ENCODE measurements around the gene LRRC72. TPM values are rescaled to one million over a fixed set of nuclear protein-coding genes. Genes with fewer than 3 reads are reported as not detected.

Gene LRRC72
- total and polyA plus RNA-seq, 8 donors = not detected

- DNase-seq (no peak), ATAC-seq (no peak), FAIRE-seq (no peak)
- Histone ChIP-seq H3K4me3 (no peak overlapping the region), H3K9me3 (no peaks in the 10 kb centered on the region), H3K36me3 (no peaks in the 10 kb centered on the region), H3K4me1 (no peaks in the 10 kb centered on the region), H3K27me3 (no peaks in the 10 kb centered on the region), H3K27ac (no peak overlapping the region)
- TF ChIP-seq CTCF (IDR thresholded peaks at IDR 0.05) = no peak
- intact Hi-C loops (cut with DNase I) = no loop called here
- 79 to 83% methylated on average over 2 of the region's 2 CpGs for WGBS, 2 donors
These were observed 21.8 kb downstream of the LRRC72 start for GRCh38 chr7:16548428-16548827.

DNA sequence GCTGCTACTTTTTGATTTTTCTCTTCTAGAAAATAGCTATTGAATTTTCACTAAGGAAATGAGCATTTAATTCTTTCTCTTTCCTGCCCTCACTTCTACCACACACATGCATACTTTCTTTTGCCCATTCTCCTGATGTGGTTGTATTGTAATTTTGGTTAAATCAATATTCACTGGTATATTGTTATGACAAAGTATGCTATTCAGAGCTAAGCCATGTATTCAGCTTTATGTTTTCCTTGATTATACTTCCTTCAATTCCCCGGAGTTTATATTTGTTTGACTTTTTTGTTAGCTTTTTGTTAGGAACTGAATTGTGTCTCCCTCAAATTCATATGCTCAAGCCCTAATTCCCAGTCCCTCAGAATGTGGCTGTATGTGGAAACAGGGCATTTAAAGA is 24.0 kb downstream of the LRRC72 start:
- WGBS, 2 donors = 53 to 54% methylated on average over 1 of the region's 1 CpG
- intact Hi-C loops (cut with DNase I) = no loop called here
- H3K4me1 ChIP-seq = peaks cover 0 to 4% (median 0%) of the 10 kb centered on the region in 3 donors
- H3K9me3 ChIP-seq = no peaks in the 10 kb centered on the region
- ATAC-seq (no peak), DNase-seq (no peak), FAIRE-seq (no peak)
- H3K4me3 ChIP-seq = no peak overlapping the region
- H3K36me3 ChIP-seq = no peaks in the 10 kb centered on the region
- TF ChIP-seq CTCF (IDR thresholded peaks at IDR 0.05) = no peak
- H3K27ac ChIP-seq = no peak overlapping the region
- H3K27me3 ChIP-seq = no peaks in the 10 kb centered on the region

GRCh38 chr7:16554518-16555236 is 28.1 kb downstream of the LRRC72 start:
- H3K4me3 ChIP-seq = no peak overlapping the region
- no peaks in the 10 kb centered on the region for H3K27me3 ChIP-seq
- H3K9me3 ChIP-seq = no peaks in the 10 kb centered on the region
- 44 to 47% methylated on average over 10 of the region's 10 CpGs for WGBS, 2 donors
- H3K36me3 ChIP-seq = no peaks in the 10 kb centered on the region
- ATAC-seq (peak; percentile 97 to 99 (median 98)), DNase-seq (peak in 4 of 6 donors; percentile 40 to 72 (median 60)), FAIRE-seq (no peak)
- TF ChIP-seq CTCF (IDR thresholded peaks at IDR 0.05) = no peak
- intact Hi-C loops (cut with DNase I) = no loop called here
- H3K4me1 ChIP-seq = peaks cover 0 to 4% (median 0%) of the 10 kb centered on the region in 3 donors
- peak overlapping the region in 2 of 4 donors; percentile 46 to 49 for H3K27ac ChIP-seq

DNA sequence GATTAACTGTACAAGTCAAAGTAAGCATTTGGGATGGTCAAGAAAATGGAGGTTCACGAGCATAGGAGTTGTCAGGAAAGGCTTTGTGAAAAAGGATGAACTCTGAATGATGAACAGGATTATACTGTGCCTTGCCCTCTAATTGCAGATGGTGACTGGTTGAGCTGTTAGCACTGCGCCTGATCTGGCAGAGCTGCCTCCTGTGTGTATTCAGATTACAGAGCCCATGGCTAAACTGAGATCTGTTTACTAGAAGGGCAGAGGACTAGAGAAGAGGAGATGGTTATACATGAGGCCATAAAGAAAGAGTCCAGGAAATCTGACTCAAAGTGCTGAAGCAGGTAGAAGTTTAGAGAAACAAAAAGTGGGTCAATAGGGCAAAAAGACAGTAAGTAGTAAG is 29.7 kb downstream of the LRRC72 start:
- H3K27ac ChIP-seq = no peak overlapping the region
- FAIRE-seq = no peak
- TF ChIP-seq CTCF (IDR thresholded peaks at IDR 0.05) = no peak
- ATAC-seq = no peak
- no peaks in the 10 kb centered on the region for H3K27me3 ChIP-seq
- intact Hi-C loops (cut with DNase I) = no loop called here
- no peaks in the 10 kb centered on the region for H3K9me3 ChIP-seq
- H3K4me3 ChIP-seq = no peak overlapping the region
- peaks cover 0 to 4% (median 0%) of the 10 kb centered on the region in 3 donors for H3K4me1 ChIP-seq
- 79 to 90% methylated on average over 2 of the region's 2 CpGs for WGBS, 2 donors
- H3K36me3 ChIP-seq = no peaks in the 10 kb centered on the region
- DNase-seq = no peak

DNA sequence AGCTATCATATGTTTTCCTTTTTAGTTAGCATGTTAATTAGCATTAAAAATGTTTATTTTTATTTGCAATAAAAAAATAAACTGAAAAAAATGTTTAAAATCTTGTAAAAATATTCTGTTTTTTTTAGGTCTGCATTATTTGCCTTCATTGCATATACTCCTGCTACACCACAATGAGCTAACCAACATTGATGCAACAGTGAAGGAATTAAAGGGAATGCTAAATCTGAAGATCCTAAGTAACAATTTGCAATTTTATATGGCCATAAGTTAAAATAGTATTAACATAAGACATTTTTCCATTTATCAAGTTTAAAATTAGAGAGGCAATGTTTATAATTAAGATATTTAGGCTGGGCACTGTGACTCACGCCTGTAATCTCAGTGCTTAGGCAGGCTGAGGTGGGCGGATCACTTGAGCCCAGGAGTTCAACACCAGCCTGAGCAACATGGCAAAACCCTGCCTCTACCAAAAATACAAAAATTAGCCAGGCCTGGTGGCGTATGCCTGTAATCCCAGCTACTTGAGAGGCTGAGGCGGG is 32.2 kb downstream of the LRRC72 start:
- WGBS, 2 donors = 94 to 95% methylated on average over 4 of the region's 4 CpGs
- Histone ChIP-seq H3K9me3 (no peaks in the 10 kb centered on the region), H3K36me3 (no peaks in the 10 kb centered on the region), H3K27me3 (no peaks in the 10 kb centered on the region), H3K4me3 (no peak overlapping the region), H3K4me1 (peaks cover 0 to 4% (median 0%) of the 10 kb centered on the region in 3 donors), H3K27ac (no peak overlapping the region)
- no peak for TF ChIP-seq CTCF (IDR thresholded peaks at IDR 0.05)
- no peak for DNase-seq
- intact Hi-C loops (cut with DNase I) = no loop called here
- ATAC-seq = no peak
- FAIRE-seq = no peak

Data from pancreas (tissue), 10 donors.